ENCODE data around the gene UQCRHL.

- peak; percentile 25; the same call in 1 of the 2 replicates for TF ChIP-seq MAX (IDR thresholded peaks at IDR 0.05)
- no peak for TF ChIP-seq CTCF (IDR thresholded peaks at IDR 0.05)
- no peak for TF ChIP-seq EP300 (IDR thresholded peaks at IDR 0.05)
- TF ChIP-seq CHD4 (IDR thresholded peaks at IDR 0.05; ENCODE audit: borderline replicate concordance), result no peak
- TF ChIP-seq POLR2A (IDR thresholded peaks at IDR 0.05; ENCODE audit: low read length), result peak; percentile 70
Observed at GRCh38 chr1:15847100-15847892, 39.8 kb upstream of the UQCRHL start, which contains the start of gene SPEN.

Measured in A549 (cell line).